Measurements from ENCODE around the gene CD22.

CD22 gene

GRCh38 chr19:35388277-35389054 lies 59.5 kb downstream of the CD22 start:
- no peak for DNase-seq (ENCODE audit: low spot score)

- no peak for DNase-seq (ENCODE audit: low spot score)
These were observed 60.3 kb downstream of the CD22 start for GRCh38 chr19:35389192-35389861.

- DNase-seq (ENCODE audit: low spot score) = no peak
These were observed 64.0 kb downstream of the CD22 start for GRCh38 chr19:35392742-35393715.

- DNase-seq (ENCODE audit: low spot score) = no peak
These were observed 66.6 kb downstream of the CD22 start for GRCh38 chr19:35395382-35396199.

- no peak for DNase-seq (ENCODE audit: low spot score)
These were observed 67.4 kb downstream of the CD22 start for GRCh38 chr19:35396240-35396885.
